OCI-LY3 (cell line): ENCODE data around the gene EIF6.

Experiments
- H2AFZ ChIP-seq: fragments of 200-600, 300-600 bp; shearing (Covaris generic); 2 replicates; pipeline ENCODE4 v1.6.0; 2014; ENCODE audit warnings: antibody characterized with exemption, low read depth, low read length
- H3K27ac ChIP-seq: fragments of 200-600, 300-600 bp; sonication (generic); 2 replicates; pipeline ENCODE4 v1.5.1; 2014; ENCODE audit warnings: mild to moderate bottlenecking, low read length, moderate library complexity, mixed read lengths
- H3K27me3 ChIP-seq: fragments of 200-600, 300-600 bp; sonication (generic); 2 replicates; pipeline ENCODE4 v1.6.1; 2014; ENCODE audit warnings: low read depth, low read length, mixed read lengths
- H3K36me3 ChIP-seq: fragments of 200-600, 300-600 bp; sonication (generic); replicated peaks from 2 replicates; pipeline ENCODE3; 2014; ENCODE audit warnings: low read depth, low read length, mixed read lengths
- H3K4me1 ChIP-seq: fragments of 300-600, 200-600 bp; sonication (generic); 2 replicates; pipeline ENCODE4 v1.6.1; 2014; ENCODE audit warnings: low read length, mixed read lengths
- H3K4me2 ChIP-seq: fragments of 200-600, 300-600 bp; sonication (generic); 2 replicates; pipeline ENCODE4 v1.6.1; 2014; ENCODE audit warnings: low read length, mixed read lengths
- H3K4me3 ChIP-seq: fragments of 300-600, 200-600 bp; sonication (generic); 2 replicates; pipeline ENCODE4 v1.5.1; 2014; ENCODE audit warnings: antibody characterized with exemption, mild to moderate bottlenecking, low read length, moderate library complexity
- H3K79me2 ChIP-seq: fragments of 300-600, 200-600 bp; shearing (Covaris generic); 2 replicates; pipeline ENCODE4 v1.6.1; 2014; ENCODE audit warnings: mild to moderate bottlenecking, low read length, mixed read lengths
- H3K9ac ChIP-seq: fragments of 300-600, 200-600 bp; shearing (Covaris generic); 2 replicates; pipeline ENCODE4 v1.6.0; 2014; ENCODE audit warnings: mild to moderate bottlenecking, low read length, moderate library complexity
- H3K9me3 ChIP-seq: fragments of 200-600, 300-600 bp; shearing (Covaris generic); 2 replicates; pipeline ENCODE4 v1.6.1; 2014; ENCODE audit warnings: low read length, mixed read lengths; ENCODE audit not compliant: insufficient read depth
- H4K20me1 ChIP-seq: fragments of 200-600, 300-600 bp; sonication (generic); 2 replicates; pipeline ENCODE4 v1.6.1; 2016; ENCODE audit warnings: low read length, mixed read lengths; ENCODE audit not compliant: insufficient read depth
- CTCF ChIP-seq: fragments of 200-600, 300-600 bp; sonication (generic); IDR thresholded peaks from 2 replicates; pipeline ENCODE4 v1.5.1; 2014; ENCODE audit warnings: antibody characterized with exemption, low read length, low read depth
- EZH2phosphoT487 ChIP-seq: fragments of 200-600 bp; shearing (Covaris generic); IDR thresholded peaks from 2 replicates; pipeline ENCODE4 v1.6.1; 2018; ENCODE audit warnings: antibody characterized with exemption, mixed run types, low read depth

The EIF6 gene

GRCh38 chr20:35271073-35271882 is 13.3 kb downstream of the EIF6 start:
- H3K4me1 ChIP-seq, result peaks cover 12% of the 10 kb centered on the region
- H3K36me3 ChIP-seq, result peaks cover 5% of the 10 kb centered on the region
- no peaks in the 10 kb centered on the region for H4K20me1 ChIP-seq
- H3K4me2 ChIP-seq, result no peak overlapping the region
- H3K4me3 ChIP-seq, result no peak overlapping the region
- no peak overlapping the region for H3K9ac ChIP-seq
- H3K79me2 ChIP-seq, result peaks cover 3% of the 10 kb centered on the region
- no peaks in the 10 kb centered on the region for H3K9me3 ChIP-seq
- TF ChIP-seq EZH2phosphoT487 (no peak), CTCF (no peak)
- no peaks in the 10 kb centered on the region for H3K27me3 ChIP-seq
- H2AFZ ChIP-seq, result no peak overlapping the region
- H3K27ac ChIP-seq, result no peak overlapping the region

- no peak overlapping the region for H3K9ac ChIP-seq
- no peak overlapping the region for H3K4me3 ChIP-seq
- TF ChIP-seq CTCF, result no peak
- no peak for TF ChIP-seq EZH2phosphoT487
- no peak overlapping the region for H3K4me2 ChIP-seq
- H3K36me3 ChIP-seq, result no peaks in the 10 kb centered on the region
- H3K27me3 ChIP-seq, result no peaks in the 10 kb centered on the region
- no peak overlapping the region for H2AFZ ChIP-seq
- H3K9me3 ChIP-seq, result no peaks in the 10 kb centered on the region
- H3K27ac ChIP-seq, result no peak overlapping the region
- H4K20me1 ChIP-seq, result no peaks in the 10 kb centered on the region
- no peaks in the 10 kb centered on the region for H3K79me2 ChIP-seq
- H3K4me1 ChIP-seq, result peaks cover 12% of the 10 kb centered on the region
These were observed 14.3 kb downstream of the EIF6 start for GRCh38 chr20:35270021-35270902.

DNA sequence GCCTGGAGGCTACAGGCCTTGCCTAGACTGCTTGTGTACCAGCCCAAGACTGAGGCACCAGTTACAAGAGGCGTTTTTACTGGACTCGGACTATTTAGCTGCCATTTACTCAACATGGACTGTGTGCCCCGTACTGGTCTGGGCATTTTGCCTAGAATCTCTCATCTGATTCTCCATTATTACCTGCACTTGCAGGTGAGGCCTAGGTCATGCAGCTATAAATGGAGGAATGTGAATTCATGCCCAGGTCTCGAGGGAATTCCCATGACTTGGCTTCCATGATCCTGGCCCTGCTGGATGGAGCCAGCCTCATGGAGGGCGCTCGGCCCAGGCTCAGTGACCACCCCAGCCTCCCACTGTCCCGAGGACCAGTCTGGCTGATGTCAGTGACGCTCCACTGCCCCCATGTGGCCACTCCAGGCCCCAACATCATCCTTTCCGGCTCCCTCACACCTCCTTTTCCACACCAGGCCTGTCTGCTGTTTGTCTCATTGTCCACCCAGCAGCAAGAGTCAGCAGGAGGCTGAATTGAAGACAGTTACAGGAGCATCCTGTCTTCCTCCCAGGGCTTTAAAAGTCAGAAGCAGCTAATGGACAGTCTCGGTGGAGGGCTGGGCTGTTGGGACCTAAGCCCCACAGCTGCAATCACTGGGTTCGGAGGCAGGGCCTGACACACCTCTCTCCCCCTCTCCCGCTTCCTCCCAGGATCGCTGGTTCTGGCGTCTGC is 15.4 kb downstream of the EIF6 start:
- no peaks in the 10 kb centered on the region for H3K36me3 ChIP-seq
- H3K4me2 ChIP-seq, result no peak overlapping the region
- no peaks in the 10 kb centered on the region for H3K79me2 ChIP-seq
- no peaks in the 10 kb centered on the region for H3K27me3 ChIP-seq
- no peaks in the 10 kb centered on the region for H4K20me1 ChIP-seq
- TF ChIP-seq EZH2phosphoT487 (no peak), CTCF (peak; percentile 96)
- H3K4me3 ChIP-seq, result no peak overlapping the region
- H3K9ac ChIP-seq, result no peak overlapping the region
- no peak overlapping the region for H3K27ac ChIP-seq
- H3K4me1 ChIP-seq, result peaks cover 12% of the 10 kb centered on the region
- no peak overlapping the region; the same call in 1 of the 2 replicates for H2AFZ ChIP-seq
- no peaks in the 10 kb centered on the region for H3K9me3 ChIP-seq

DNA sequence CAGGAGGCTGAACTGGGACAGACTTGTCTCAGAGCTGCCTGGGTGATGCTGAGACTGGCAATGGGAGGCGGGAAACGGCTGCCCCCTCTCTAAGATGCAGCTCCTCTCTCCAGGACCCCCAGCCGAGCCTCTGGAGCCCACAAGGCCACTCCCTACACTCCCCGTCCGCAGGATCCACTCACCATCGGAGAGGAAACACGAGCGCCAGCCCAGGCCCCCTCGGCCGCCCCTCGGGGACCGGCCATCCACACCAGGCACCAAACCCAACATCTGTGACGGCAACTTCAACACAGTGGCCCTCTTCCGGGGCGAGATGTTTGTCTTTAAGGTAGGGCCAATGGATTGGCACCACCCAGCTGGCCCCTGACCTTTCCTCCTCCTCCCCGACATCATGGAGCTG is 17.5 kb downstream of the EIF6 start:
- Histone ChIP-seq H3K27ac (no peak overlapping the region), H4K20me1 (no peaks in the 10 kb centered on the region), H2AFZ (no peak overlapping the region), H3K4me1 (peaks cover 12% of the 10 kb centered on the region), H3K9me3 (no peaks in the 10 kb centered on the region), H3K4me2 (no peak overlapping the region), H3K79me2 (no peaks in the 10 kb centered on the region), H3K9ac (no peak overlapping the region), H3K27me3 (no peaks in the 10 kb centered on the region), H3K4me3 (no peak overlapping the region), H3K36me3 (no peaks in the 10 kb centered on the region)
- TF ChIP-seq CTCF (no peak), EZH2phosphoT487 (no peak)
